ENCODE measurements around the gene IL1RAPL2. TPM values are rescaled to one million over a fixed set of nuclear protein-coding genes. Genes with fewer than 3 reads are reported as not detected.

The IL1RAPL2 gene
- total RNA-seq, 4 donors from 2014 or later: 0.16 TPM; not detected in 3

DNA sequence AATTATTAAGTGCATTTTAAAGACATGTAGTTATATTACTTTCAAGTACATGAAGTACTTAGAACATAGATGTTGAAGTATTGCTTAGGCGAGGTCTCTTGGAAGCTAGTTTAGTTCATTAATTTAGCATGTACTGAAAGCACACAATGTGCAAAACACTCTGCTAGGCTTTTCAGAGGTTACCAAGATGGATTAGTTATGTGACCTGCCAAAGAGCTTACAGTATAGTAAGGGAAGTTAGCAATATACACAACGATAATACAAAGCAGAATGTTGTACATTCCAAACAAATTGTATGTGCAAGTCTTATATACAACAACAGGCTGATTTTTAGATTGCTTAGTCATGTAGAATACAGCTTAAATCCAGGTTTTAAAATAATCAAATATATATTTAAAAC lies 1137.9 kb downstream of the IL1RAPL2 start:
- 67 to 74% methylated on average over 1 to 2 of the region's 2 CpGs for WGBS, 2 donors (ENCODE audit: low coverage in 1 of 2)
- no peaks in the 10 kb centered on the region for H3K27me3 ChIP-seq
- no peak for TF ChIP-seq POLR2AphosphoS5 (IDR thresholded peaks at IDR 0.05)
- no peak for TF ChIP-seq EP300 (IDR thresholded peaks at IDR 0.05; ENCODE audit: low read depth)
- no peak for TF ChIP-seq POLR2A (IDR thresholded peaks at IDR 0.05)
- TF ChIP-seq, protein P1, sequence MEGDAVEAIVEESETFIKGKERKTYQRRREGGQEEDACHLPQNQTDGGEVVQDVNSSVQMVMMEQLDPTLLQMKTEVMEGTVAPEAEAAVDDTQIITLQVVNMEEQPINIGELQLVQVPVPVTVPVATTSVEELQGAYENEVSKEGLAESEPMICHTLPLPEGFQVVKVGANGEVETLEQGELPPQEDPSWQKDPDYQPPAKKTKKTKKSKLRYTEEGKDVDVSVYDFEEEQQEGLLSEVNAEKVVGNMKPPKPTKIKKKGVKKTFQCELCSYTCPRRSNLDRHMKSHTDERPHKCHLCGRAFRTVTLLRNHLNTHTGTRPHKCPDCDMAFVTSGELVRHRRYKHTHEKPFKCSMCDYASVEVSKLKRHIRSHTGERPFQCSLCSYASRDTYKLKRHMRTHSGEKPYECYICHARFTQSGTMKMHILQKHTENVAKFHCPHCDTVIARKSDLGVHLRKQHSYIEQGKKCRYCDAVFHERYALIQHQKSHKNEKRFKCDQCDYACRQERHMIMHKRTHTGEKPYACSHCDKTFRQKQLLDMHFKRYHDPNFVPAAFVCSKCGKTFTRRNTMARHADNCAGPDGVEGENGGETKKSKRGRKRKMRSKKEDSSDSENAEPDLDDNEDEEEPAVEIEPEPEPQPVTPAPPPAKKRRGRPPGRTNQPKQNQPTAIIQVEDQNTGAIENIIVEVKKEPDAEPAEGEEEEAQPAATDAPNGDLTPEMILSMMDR (IDR thresholded peaks at IDR 0.05): no peak
- H3K4me3 ChIP-seq: no peak overlapping the region
- no peaks in the 10 kb centered on the region for H3K4me1 ChIP-seq
- in situ Hi-C loops (cut with MboI; ENCODE audit: low pct_ligation_motif_present in 1 of 4, low pct_unique_long_range_greater_than_20kb in 1 of 4, low sequenced_read_pairs in 3 of 4) (no loop called here), intact Hi-C loops (cut with DNase I; ENCODE audit: low total_unique reads) (no loop called here)
- H3K27ac ChIP-seq: no peak overlapping the region
- no peak for DNase-seq
- no peaks in the 10 kb centered on the region for H3K36me3 ChIP-seq
- no peaks in the 10 kb centered on the region for H3K9me3 ChIP-seq

DNA sequence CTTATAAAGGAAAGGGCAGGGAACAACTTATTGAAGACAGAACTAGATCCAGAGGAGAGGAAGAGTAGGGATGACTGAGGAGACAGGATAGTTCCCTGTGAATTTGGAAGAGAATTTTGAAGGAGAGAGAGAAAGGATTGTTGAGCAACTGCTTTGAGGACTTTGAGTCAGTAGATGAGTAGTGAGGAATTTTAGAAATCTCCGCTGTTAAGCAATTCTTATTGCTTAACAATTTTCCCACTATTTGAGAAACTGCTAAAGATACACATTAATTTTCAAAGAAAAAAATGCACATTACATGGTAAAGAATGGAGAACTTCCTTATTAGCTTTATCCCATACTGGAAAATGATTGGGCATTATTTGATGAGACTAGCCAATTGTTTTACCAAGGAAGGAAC lies 1140.0 kb downstream of the IL1RAPL2 start:
- Histone ChIP-seq H3K4me3 (no peak overlapping the region), H3K36me3 (no peaks in the 10 kb centered on the region), H3K27me3 (no peaks in the 10 kb centered on the region), H3K27ac (no peak overlapping the region), H3K9me3 (no peaks in the 10 kb centered on the region), H3K4me1 (no peaks in the 10 kb centered on the region)
- 90 to 93% methylated on average over 1 of the region's 1 CpG for WGBS, 2 donors (ENCODE audit: low coverage in 1 of 2)
- TF ChIP-seq POLR2A (IDR thresholded peaks at IDR 0.05) (no peak), POLR2AphosphoS5 (IDR thresholded peaks at IDR 0.05) (no peak), EP300 (IDR thresholded peaks at IDR 0.05; ENCODE audit: low read depth) (no peak)
- TF ChIP-seq, protein P1 (IDR thresholded peaks at IDR 0.05): no peak
- no peak for DNase-seq
- in situ Hi-C loops (cut with MboI; ENCODE audit: low pct_ligation_motif_present in 1 of 4, low pct_unique_long_range_greater_than_20kb in 1 of 4, low sequenced_read_pairs in 3 of 4): no loop called here
- intact Hi-C loops (cut with DNase I; ENCODE audit: low total_unique reads): no loop called here

DNA sequence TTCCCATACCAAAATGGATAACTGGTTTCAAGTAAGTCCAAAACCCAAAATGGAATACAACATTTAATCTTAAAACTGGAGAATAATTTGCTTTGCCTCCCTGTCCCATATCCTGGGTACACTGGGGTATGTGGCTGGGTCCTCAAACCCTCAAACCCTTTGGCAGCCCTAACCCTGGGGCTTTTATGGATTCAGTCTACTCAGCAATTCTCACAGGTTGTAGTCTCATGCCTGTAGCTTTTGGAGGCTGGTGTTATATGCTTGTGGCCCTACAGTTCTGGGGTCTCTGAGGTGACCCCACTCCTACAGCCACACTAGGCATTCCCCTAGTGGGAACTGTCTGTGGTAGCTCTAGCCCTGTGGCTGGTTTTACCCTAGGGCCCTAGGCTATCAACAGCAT lies 1145.8 kb downstream of the IL1RAPL2 start:
- intact Hi-C loops (cut with DNase I; ENCODE audit: low total_unique reads) (no loop called here), in situ Hi-C loops (cut with MboI; ENCODE audit: low pct_ligation_motif_present in 1 of 4, low pct_unique_long_range_greater_than_20kb in 1 of 4, low sequenced_read_pairs in 3 of 4) (no loop called here)
- H3K36me3 ChIP-seq: no peaks in the 10 kb centered on the region
- H3K4me1 ChIP-seq: no peaks in the 10 kb centered on the region
- no peaks in the 10 kb centered on the region for H3K27me3 ChIP-seq
- TF ChIP-seq POLR2A (IDR thresholded peaks at IDR 0.05) (no peak), POLR2AphosphoS5 (IDR thresholded peaks at IDR 0.05) (no peak)
- no peak overlapping the region for H3K4me3 ChIP-seq
- no peak overlapping the region for H3K27ac ChIP-seq
- DNase-seq: no peak
- no peaks in the 10 kb centered on the region for H3K9me3 ChIP-seq

DNA sequence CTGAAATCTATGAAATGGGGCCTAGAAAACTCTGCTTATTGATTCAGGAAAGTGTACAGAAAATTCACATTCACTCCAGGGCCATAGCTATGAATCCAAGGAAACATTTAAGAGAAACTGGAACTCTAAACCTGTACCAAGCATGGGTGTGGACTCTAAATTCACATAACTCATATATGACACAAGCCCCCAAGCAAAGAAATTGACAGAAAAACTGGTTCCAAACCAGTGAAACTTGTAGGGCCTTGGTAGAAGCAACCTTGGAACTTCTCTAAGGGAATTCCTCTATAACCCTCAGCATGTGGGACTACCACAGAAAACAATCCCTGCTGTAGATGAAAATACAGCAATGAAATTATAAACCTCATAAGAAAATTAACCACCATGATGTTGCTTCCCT lies 1149.7 kb downstream of the IL1RAPL2 start:
- Histone ChIP-seq H3K27me3 (no peaks in the 10 kb centered on the region), H3K36me3 (no peaks in the 10 kb centered on the region), H3K4me3 (no peak overlapping the region), H3K27ac (no peak overlapping the region), H3K4me1 (no peaks in the 10 kb centered on the region), H3K9me3 (no peaks in the 10 kb centered on the region)
- no peak for TF ChIP-seq POLR2AphosphoS5 (IDR thresholded peaks at IDR 0.05)
- TF ChIP-seq, protein P1 (IDR thresholded peaks at IDR 0.05): no peak
- intact Hi-C loops (cut with DNase I; ENCODE audit: low total_unique reads) (no loop called here), in situ Hi-C loops (cut with MboI; ENCODE audit: low pct_ligation_motif_present in 1 of 4, low pct_unique_long_range_greater_than_20kb in 1 of 4, low sequenced_read_pairs in 3 of 4) (no loop called here)
- no peak for DNase-seq

DNA sequence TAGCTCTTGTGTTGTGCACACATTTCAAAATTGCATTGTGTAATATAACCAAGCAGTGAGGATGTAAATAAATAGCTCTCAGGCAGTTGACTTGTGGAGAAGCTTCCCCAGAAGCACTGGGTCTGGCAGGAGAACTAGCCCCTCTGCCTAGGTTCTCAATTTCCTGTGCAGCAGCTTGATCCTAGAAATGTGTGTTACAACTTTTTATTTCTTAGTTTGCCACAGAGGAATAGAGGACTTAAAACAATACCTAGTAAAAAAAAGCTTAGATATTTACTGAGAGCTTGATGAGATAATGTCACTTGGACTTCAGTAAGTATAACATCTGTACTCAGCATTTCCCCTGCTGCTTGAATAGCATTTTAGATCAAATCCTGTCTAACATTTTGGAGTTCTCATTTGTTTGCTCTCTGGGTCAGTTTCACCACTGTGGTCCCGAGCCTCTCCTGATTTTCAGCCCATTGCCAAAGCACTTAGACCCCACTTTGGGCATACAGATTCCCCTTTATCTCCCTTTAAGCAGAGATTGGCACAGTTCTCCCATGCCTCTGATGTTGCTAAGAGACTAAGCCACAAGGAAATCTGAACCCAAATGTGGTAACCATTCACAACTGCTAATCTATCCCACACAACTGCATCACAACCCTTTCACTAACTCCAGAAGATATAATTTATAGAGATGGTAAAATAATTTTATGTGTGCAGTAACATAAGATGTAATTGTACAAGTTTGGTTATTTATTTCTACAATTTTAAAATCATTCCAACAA lies 1158.2 kb downstream of the IL1RAPL2 start:
- Histone ChIP-seq H3K4me1 (no peaks in the 10 kb centered on the region), H3K4me3 (no peak overlapping the region), H3K27me3 (no peaks in the 10 kb centered on the region), H3K36me3 (no peaks in the 10 kb centered on the region), H3K27ac (no peak overlapping the region), H3K9me3 (no peaks in the 10 kb centered on the region)
- intact Hi-C loops (cut with DNase I; ENCODE audit: low total_unique reads): no loop called here
- DNase-seq: no peak
- in situ Hi-C loops (cut with MboI; ENCODE audit: low pct_ligation_motif_present in 1 of 4, low pct_unique_long_range_greater_than_20kb in 1 of 4, low sequenced_read_pairs in 3 of 4): no loop called here
- WGBS, 2 donors (ENCODE audit: low coverage in 1 of 2): 16% methylated on average over 1 of the region's 1 CpG; no CpG with 5 or more reads in 1 of the 2 donors
- no peak for TF ChIP-seq POLR2A (IDR thresholded peaks at IDR 0.05)
- no peak for TF ChIP-seq EP300 (IDR thresholded peaks at IDR 0.05; ENCODE audit: low read depth)
- TF ChIP-seq, protein P1 (IDR thresholded peaks at IDR 0.05): no peak
- TF ChIP-seq POLR2AphosphoS5 (IDR thresholded peaks at IDR 0.05): no peak

Measured in transverse colon (tissue), 4 donors.